K562 (cell line): Measurements from ENCODE around the gene PPP1R12B. TPM values are rescaled to one million over a fixed set of nuclear protein-coding genes. Genes with fewer than 3 reads are reported as not detected.
"Not testable (repeated sequence)": the region's sequence is repeated elsewhere in the genome, so short reads cannot be mapped to it uniquely, and the experiment has no call there.

Experiments
- ATAC-seq: fragments of 200-7000 bp; cut with Tn5 transposase; 3 replicates; pipeline ENCODE4 v1.9.1; 2020; ENCODE audit warnings: moderate library complexity
- BruUV-seq: library from RNA; stranded (reverse); fragments of 400-500 nt; replicated peaks from 2 replicates; lab custom pipeline; 2021; lab: Mats Ljungman, UMichigan
- CTCF ChIA-PET: fragments of 300-600 bp; formaldehyde crosslinking; extraction: SDS; loops from one replicate; lab custom pipeline; 2021; ENCODE audit warnings: low intra/inter-chr PET ratio; lab: Yijun Ruan, JAX
- POLR2A ChIA-PET: fragments of 300-600, 350-650 bp; sonication (Branson Sonifier 250); formaldehyde crosslinking; extraction: SDS; loops from one replicate; lab custom pipeline; 2021; ENCODE audit warnings: antibody characterized with exemption, inconsistent platforms; lab: Yijun Ruan, JAX
- DNase-seq, 4 experiments: peaks; one replicate each; pipeline versions ENCODE4 v3.0.0 to v3.0.0-alpha.2; 2011 to 2018; ENCODE audit warnings: low spot score in 3 of 4, mixed read lengths in 3 of 4; ENCODE audit errors: extremely low read depth in 1 of 4
- FAIRE-seq: peaks from 2 replicates; lab custom pipeline; 2011; peaks lifted over from hg19 to GRCh38; lab: Jason Lieb, UNC
- H2AFZ ChIP-seq: 2 replicates; pipeline ENCODE4 v1.6.0; 2011; ENCODE audit warnings: low read depth, low read length, control low read depth, inconsistent platforms
- H3K27ac ChIP-seq: fragments of 200-600 bp; 3 replicates; pipeline ENCODE4 v1.8.0; 2011; ENCODE audit warnings: low read depth, mild to moderate bottlenecking, control low read depth, inconsistent platforms, low read length, moderate library complexity, mixed read lengths; ENCODE audit errors: extremely low read depth
- H3K27me3 ChIP-seq, 2 experiments: fragments of 300-600 bp in 1 of 2; 2 replicates in 1 of 2; 3 replicates in 1 of 2; pipeline versions ENCODE4 v1.6.0 to v1.8.0; 2011; ENCODE audit warnings: inconsistent platforms in 2 of 2, low read length in 2 of 2, mild to moderate bottlenecking in 1 of 2, mixed read lengths in 1 of 2, moderate library complexity in 1 of 2; ENCODE audit not compliant: control insufficient read depth in 2 of 2, insufficient read depth in 2 of 2
- H3K36me3 ChIP-seq: fragments of 300-600 bp; 3 replicates; pipeline ENCODE4 v1.8.0; 2011; ENCODE audit warnings: mild to moderate bottlenecking, low read length, inconsistent platforms; ENCODE audit not compliant: control insufficient read depth, insufficient read depth
- H3K4me1 ChIP-seq, 2 experiments: fragments of 200-600 bp in 1 of 2; replicated peaks in 1 of 2; 2 replicates in 1 of 2; 3 replicates in 1 of 2; pipeline versions ENCODE4 v1.5.1 to v1.8.0; 2011; ENCODE audit warnings: inconsistent platforms in 2 of 2, low read length in 2 of 2, mild to moderate bottlenecking in 1 of 2, mixed read lengths in 1 of 2, moderate library complexity in 1 of 2; ENCODE audit not compliant: control insufficient read depth in 2 of 2, insufficient read depth in 2 of 2
- H3K4me2 ChIP-seq: 2 replicates; pipeline ENCODE4 v1.6.1; 2011; ENCODE audit warnings: low read length, control low read depth, inconsistent platforms, mixed read lengths; ENCODE audit not compliant: insufficient read depth
- H3K4me3 ChIP-seq: fragments of 200-600 bp; sonication (generic), shearing (Covaris generic); 2 replicates; pipeline ENCODE4 v1.5.1; 2016; ENCODE audit warnings: control low read depth, inconsistent platforms
- H3K79me2 ChIP-seq: fragments of 200-600 bp; 3 replicates; pipeline ENCODE4 v1.8.0; 2011; ENCODE audit warnings: low read length, inconsistent platforms; ENCODE audit not compliant: control insufficient read depth, insufficient read depth
- H3K9ac ChIP-seq, 2 experiments: 2 replicates each; pipeline versions ENCODE4 v1.6.0 to v1.6.1; 2011; ENCODE audit warnings: low read depth in 2 of 2, low read length in 2 of 2, control low read depth in 1 of 2, inconsistent platforms in 1 of 2, mild to moderate bottlenecking in 1 of 2, mixed read lengths in 1 of 2; ENCODE audit not compliant: insufficient read depth in 1 of 2
- H3K9me1 ChIP-seq: one replicate; pipeline ENCODE4 v1.6.0; 2011; ENCODE audit warnings: inconsistent platforms, mild to moderate bottlenecking, low read length, moderate library complexity; ENCODE audit not compliant: control insufficient read depth, insufficient read depth
- H3K9me3 ChIP-seq: replicated peaks from 2 replicates; pipeline ENCODE4 v1.5.1; 2011; ENCODE audit warnings: low read depth, low read length, inconsistent platforms; ENCODE audit not compliant: control insufficient read depth, insufficient read depth
- H4K20me1 ChIP-seq: replicated peaks from 2 replicates; pipeline ENCODE4 v1.6.1; 2011; ENCODE audit warnings: low read length, inconsistent platforms, mixed read lengths; ENCODE audit not compliant: control insufficient read depth, insufficient read depth
- ARID1B ChIP-seq: fragments of 450-650 bp; IDR thresholded peaks from 2 replicates; pipeline ENCODE4 v1.6.1; 2016; ENCODE audit warnings: antibody characterized with exemption, mild to moderate bottlenecking, inconsistent platforms
- GATAD2B ChIP-seq: fragments of 450-650 bp; IDR thresholded peaks from 2 replicates; pipeline ENCODE4 v1.6.1; 2017; ENCODE audit warnings: mild to moderate bottlenecking, borderline replicate concordance
- MECOM ChIP-seq: fragments of 250-450 bp; sonication (Bioruptor Pico); IDR thresholded peaks from 2 replicates; pipeline ENCODE4 v1.8.0; 2022; ENCODE audit warnings: inconsistent platforms
- NUFIP1 ChIP-seq: fragments of 450-650 bp; IDR thresholded peaks from 2 replicates; pipeline ENCODE4 v1.6.1; 2018; ENCODE audit not compliant: partially characterized antibody
- POLR2H ChIP-seq: IDR thresholded peaks from 2 replicates; pipeline ENCODE4 v1.6.1; 2016; ENCODE audit warnings: missing genetic modification characterization, low read depth, mild to moderate bottlenecking, control low read depth, missing compliant biosample characterization, moderate library complexity
- SMAD4 ChIP-seq: fragments of 250-450 bp; sonication (Bioruptor Pico); conservative IDR thresholded peaks from 2 replicates; pipeline ENCODE4 v1.8.0; 2021; ENCODE audit warnings: inconsistent platforms, mild to moderate bottlenecking, moderate library complexity
- ZNF717 ChIP-seq: fragments of 250-450 bp; sonication (Bioruptor Pico); IDR thresholded peaks from 2 replicates; pipeline ENCODE4 v1.5.0; 2021
- WGBS: fragments of 100-300 bp; shearing (Covaris generic); methylation state at CpG from one replicate; pipeline ENCODE4 v1.1.6; 2016; ENCODE audit warnings: low coverage, mixed read lengths; ENCODE audit not compliant: insufficient coverage; ENCODE audit errors: missing lambda C conversion rate; 5-methylcytosine and 5-hydroxymethylcytosine counted together
- in situ Hi-C: fragments of 300-500 bp; cut with MboI; formaldehyde crosslinking; loops from 4 replicates; pipeline ENCODE4 v1.15.0; 2018; ENCODE audit warnings: inconsistent platforms, mixed read lengths
- intact Hi-C: fragments of 100-400 bp; cut with micrococcal nuclease; formaldehyde crosslinking; loops from 2 replicates; pipeline ENCODE4 v1.14.2; 2022
- polyA plus RNA-seq, 8 experiments: library from polyadenylated mRNA; depleted of rRNA in 4 of 8; stranded (reverse) in 5 of 8; unstranded in 3 of 8; fragments of >200 nt; fragmentation: Nextera tagmentation in 2 of 8; fragmentation: Illumina TruSeq in 1 of 8; extraction: Ambion mirVana in 2 of 8; extraction: Trizol in 1 of 8; gene quantifications; 2 replicates each; pipeline versions ENCODE4 v1.2.1 to v1.2.3, GENCODE V29; 2011 to 2014; ENCODE audit warnings: inconsistent platforms in 1 of 8, missing spikeins in 1 of 8
- total RNA-seq, 7 experiments: library from RNA; depleted of rRNA in 6 of 7; stranded (reverse); fragments of >200 nt in 6 of 7; fragmentation: Illumina TruSeq in 2 of 7; extraction: Trizol in 2 of 7; gene quantifications; 2 replicates each; pipeline versions ENCODE4 v1.2.1 to v1.2.3, GENCODE V29; 2011 to 2021; ENCODE audit warnings: low replicate concordance in 1 of 7
- TF ChIP-seq, protein P1 (sequence below): fragments of 450-650 bp; IDR thresholded peaks from 2 replicates; pipeline ENCODE4 v1.6.1; 2018; ENCODE audit not compliant: partially characterized antibody
- TF ChIP-seq, protein P2 (sequence below): fragments of 450-650 bp; IDR thresholded peaks from 2 replicates; pipeline ENCODE4 v1.6.1; 2016
- TF ChIP-seq, protein P3 (sequence below): fragments of 450-650 bp; formaldehyde crosslinking; IDR thresholded peaks from 2 replicates; pipeline ENCODE4 v1.4.0; 2022; ENCODE audit warnings: missing genetic modification characterization
- TF ChIP-seq, protein P4 (sequence below): sonication (generic); IDR thresholded peaks from 2 replicates; pipeline ENCODE4 v1.6.1; 2016
- TF ChIP-seq, protein P5 (sequence below), 3 experiments: IDR thresholded peaks in 2 of 3; conservative IDR thresholded peaks in 1 of 3; 2 replicates each; pipeline ENCODE4 v1.5.1; 2011 to 2012; ENCODE audit warnings: low read length in 3 of 3, mild to moderate bottlenecking in 3 of 3, control low read depth in 2 of 3, improper control_type of control experiment in 1 of 3, inconsistent platforms in 1 of 3, low read depth in 1 of 3, mixed read lengths in 1 of 3, moderate library complexity in 1 of 3; ENCODE audit not compliant: insufficient read depth in 2 of 3

The PPP1R12B gene
- total and polyA plus RNA-seq, 9 of the 15 experiments (the other 6 are each of a cell fraction or from before 2014, with no cell fraction given) = 0.73 to 16.9 (median 13.6) TPM

DNA sequence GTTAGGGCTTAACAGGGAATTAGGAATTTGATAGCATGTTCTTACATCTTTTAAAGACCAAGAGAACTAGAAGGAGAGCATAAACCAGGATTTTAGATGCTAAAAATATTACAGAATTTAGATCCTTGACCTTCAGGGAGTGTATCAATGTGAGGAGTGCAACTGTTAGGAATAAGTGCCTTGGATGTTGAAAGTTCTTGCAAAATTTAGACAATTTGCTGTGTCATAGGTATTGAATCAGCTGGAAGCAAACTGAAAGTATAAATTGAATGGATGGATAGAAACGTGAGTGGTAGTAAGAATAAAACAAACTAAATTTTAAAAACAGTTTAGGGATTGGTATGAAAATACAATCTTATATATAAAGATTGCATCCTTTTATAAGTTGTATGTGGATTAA is 27.7 kb downstream of the PPP1R12B start (continued):
- TF ChIP-seq, protein P1, sequence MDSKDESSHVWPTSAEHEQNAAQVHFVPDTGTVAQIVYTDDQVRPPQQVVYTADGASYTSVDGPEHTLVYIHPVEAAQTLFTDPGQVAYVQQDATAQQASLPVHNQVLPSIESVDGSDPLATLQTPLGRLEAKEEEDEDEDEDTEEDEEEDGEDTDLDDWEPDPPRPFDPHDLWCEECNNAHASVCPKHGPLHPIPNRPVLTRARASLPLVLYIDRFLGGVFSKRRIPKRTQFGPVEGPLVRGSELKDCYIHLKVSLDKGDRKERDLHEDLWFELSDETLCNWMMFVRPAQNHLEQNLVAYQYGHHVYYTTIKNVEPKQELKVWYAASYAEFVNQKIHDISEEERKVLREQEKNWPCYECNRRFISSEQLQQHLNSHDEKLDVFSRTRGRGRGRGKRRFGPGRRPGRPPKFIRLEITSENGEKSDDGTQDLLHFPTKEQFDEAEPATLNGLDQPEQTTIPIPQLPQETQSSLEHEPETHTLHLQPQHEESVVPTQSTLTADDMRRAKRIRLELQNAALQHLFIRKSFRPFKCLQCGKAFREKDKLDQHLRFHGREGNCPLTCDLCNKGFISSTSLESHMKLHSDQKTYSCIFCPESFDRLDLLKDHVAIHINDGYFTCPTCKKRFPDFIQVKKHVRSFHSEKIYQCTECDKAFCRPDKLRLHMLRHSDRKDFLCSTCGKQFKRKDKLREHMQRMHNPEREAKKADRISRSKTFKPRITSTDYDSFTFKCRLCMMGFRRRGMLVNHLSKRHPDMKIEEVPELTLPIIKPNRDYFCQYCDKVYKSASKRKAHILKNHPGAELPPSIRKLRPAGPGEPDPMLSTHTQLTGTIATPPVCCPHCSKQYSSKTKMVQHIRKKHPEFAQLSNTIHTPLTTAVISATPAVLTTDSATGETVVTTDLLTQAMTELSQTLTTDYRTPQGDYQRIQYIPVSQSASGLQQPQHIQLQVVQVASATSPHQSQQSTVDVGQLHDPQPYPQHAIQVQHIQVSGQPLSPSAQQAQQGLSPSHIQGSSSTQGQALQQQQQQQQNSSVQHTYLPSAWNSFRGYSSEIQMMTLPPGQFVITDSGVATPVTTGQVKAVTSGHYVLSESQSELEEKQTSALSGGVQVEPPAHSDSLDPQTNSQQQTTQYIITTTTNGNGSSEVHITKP = no peak
- no peak for TF ChIP-seq GATAD2B
- no peak for TF ChIP-seq NUFIP1
- 0 out of 2 replicates have a peak, but pooled peaks have one; percentile 45 for TF ChIP-seq POLR2H
- no peak for TF ChIP-seq SMAD4 (CRISPR knock-in tag)
- no peak for TF ChIP-seq MECOM (CRISPR knock-in tag)
- TF ChIP-seq ZNF717 = no peak
- TF ChIP-seq ARID1B = peak; percentile 42; the same call in 1 of the 2 replicates

DNA sequence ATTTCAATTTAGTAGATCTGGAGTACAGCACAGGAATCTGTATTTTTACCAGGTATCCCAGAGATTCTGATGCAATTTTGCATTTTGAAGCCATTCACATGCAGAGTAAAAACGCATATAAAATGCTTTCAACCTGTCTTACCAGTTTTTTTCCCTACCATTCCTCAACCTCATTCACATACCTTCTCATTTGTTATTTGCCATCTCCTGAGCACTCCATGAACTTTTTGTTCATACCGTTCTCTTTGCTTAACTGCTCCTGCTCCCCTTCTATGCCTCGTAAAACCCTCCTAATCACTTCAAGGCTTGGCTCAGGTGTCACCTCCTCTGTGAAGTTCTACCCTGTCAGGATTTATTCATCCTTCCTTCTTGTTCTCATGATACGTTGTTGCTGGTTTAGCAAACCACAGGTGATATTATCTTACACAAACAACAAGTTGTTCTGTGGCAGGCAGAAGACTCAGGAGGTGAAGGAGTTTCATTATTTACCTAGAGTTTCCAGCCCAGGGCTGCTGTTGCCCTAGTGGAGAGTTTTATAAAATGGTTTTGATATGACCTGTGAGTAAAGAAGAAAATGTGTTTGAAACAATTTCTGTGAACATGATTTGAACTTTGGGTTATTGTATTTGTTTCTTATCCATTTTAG is 31.5 kb downstream of the PPP1R12B start:
- H3K27ac ChIP-seq, intact Hi-C loops: not testable (repeated sequence)
- TF ChIP-seq, protein P2, sequence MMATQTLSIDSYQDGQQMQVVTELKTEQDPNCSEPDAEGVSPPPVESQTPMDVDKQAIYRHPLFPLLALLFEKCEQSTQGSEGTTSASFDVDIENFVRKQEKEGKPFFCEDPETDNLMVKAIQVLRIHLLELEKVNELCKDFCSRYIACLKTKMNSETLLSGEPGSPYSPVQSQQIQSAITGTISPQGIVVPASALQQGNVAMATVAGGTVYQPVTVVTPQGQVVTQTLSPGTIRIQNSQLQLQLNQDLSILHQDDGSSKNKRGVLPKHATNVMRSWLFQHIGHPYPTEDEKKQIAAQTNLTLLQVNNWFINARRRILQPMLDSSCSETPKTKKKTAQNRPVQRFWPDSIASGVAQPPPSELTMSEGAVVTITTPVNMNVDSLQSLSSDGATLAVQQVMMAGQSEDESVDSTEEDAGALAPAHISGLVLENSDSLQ = peak; percentile 18; the same call in 1 of the 2 replicates
- TF ChIP-seq, protein P3, sequence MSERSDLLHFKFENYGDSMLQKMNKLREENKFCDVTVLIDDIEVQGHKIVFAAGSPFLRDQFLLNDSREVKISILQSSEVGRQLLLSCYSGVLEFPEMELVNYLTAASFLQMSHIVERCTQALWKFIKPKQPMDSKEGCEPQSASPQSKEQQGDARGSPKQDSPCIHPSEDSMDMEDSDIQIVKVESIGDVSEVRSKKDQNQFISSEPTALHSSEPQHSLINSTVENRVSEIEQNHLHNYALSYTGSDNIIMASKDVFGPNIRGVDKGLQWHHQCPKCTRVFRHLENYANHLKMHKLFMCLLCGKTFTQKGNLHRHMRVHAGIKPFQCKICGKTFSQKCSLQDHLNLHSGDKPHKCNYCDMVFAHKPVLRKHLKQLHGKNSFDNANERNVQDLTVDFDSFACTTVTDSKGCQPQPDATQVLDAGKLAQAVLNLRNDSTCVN (CRISPR knock-in tag) = 0 out of 2 replicates have a peak, but pooled peaks have one; percentile 46
- TF ChIP-seq, protein P4, sequence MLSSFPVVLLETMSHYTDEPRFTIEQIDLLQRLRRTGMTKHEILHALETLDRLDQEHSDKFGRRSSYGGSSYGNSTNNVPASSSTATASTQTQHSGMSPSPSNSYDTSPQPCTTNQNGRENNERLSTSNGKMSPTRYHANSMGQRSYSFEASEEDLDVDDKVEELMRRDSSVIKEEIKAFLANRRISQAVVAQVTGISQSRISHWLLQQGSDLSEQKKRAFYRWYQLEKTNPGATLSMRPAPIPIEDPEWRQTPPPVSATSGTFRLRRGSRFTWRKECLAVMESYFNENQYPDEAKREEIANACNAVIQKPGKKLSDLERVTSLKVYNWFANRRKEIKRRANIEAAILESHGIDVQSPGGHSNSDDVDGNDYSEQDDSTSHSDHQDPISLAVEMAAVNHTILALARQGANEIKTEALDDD = 0 out of 2 replicates have a peak, but pooled peaks have one; percentile 28
- TF ChIP-seq, protein P5, sequence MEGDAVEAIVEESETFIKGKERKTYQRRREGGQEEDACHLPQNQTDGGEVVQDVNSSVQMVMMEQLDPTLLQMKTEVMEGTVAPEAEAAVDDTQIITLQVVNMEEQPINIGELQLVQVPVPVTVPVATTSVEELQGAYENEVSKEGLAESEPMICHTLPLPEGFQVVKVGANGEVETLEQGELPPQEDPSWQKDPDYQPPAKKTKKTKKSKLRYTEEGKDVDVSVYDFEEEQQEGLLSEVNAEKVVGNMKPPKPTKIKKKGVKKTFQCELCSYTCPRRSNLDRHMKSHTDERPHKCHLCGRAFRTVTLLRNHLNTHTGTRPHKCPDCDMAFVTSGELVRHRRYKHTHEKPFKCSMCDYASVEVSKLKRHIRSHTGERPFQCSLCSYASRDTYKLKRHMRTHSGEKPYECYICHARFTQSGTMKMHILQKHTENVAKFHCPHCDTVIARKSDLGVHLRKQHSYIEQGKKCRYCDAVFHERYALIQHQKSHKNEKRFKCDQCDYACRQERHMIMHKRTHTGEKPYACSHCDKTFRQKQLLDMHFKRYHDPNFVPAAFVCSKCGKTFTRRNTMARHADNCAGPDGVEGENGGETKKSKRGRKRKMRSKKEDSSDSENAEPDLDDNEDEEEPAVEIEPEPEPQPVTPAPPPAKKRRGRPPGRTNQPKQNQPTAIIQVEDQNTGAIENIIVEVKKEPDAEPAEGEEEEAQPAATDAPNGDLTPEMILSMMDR (IDR thresholded peaks at IDR 0.05 in 2 of 3, conservative IDR thresholded peaks at IDR 0.05 in 1 of 3; ENCODE audit: insufficient read depth in 2 of 3, low read depth in 1 of 3, low read length in 3 of 3) = 0 out of 6 replicates have a peak, but pooled peaks of 1 of the 3 experiments have one; percentile 16

More for the DNA sequence above, 31.5 kb downstream of the PPP1R12B start:
- H3K9me3 ChIP-seq, CTCF ChIA-PET, H3K4me1 ChIP-seq, H3K27me3 ChIP-seq, FAIRE-seq, POLR2A ChIA-PET, in situ Hi-C loops, BruUV-seq, H2AFZ ChIP-seq, H3K9ac ChIP-seq, H3K4me3 ChIP-seq, H3K36me3 ChIP-seq, H3K9me1 ChIP-seq, H4K20me1 ChIP-seq, H3K4me2 ChIP-seq, H3K79me2 ChIP-seq: not testable (repeated sequence)
- DNase-seq = peak in 1 of 4 experiments; percentile 12
- 15% methylated on average over 4 of the region's 4 CpGs for WGBS
- peak; percentile 86 for ATAC-seq
